ENCODE measurements around the gene ATP8A2. TPM values are rescaled to one million over a fixed set of nuclear protein-coding genes. Genes with fewer than 3 reads are reported as not detected.
"Not testable (repeated sequence)": the region's sequence is repeated elsewhere in the genome, so short reads cannot be mapped to it uniquely, and the experiment has no call there.

Gene ATP8A2
- total RNA-seq, 1 experiment from 2014 or later: not detected

- Histone ChIP-seq H3K4me1 (ENCODE audit: control insufficient read depth, insufficient read depth, low read length) (no peaks in the 10 kb centered on the region), H3K4me3 (ENCODE audit: low read depth in 2 of 2, low read length in 2 of 2) (no peak overlapping the region), H3K36me3 (ENCODE audit: control insufficient read depth, insufficient read depth, low read length) (no peaks in the 10 kb centered on the region), H3K27me3 (ENCODE audit: control insufficient read depth, insufficient read depth, low read length) (no peaks in the 10 kb centered on the region; the same call in 1 of the 2 replicates), H3K9me3 (ENCODE audit: control insufficient read depth, insufficient read depth, low read depth, low read length) (no peaks in the 10 kb centered on the region), H3K27ac (ENCODE audit: low read length) (no peak overlapping the region)
- POLR2A ChIA-PET: no interaction called here
- DNase-seq (ENCODE audit: low read depth, low spot score) (no peak), ATAC-seq (no peak)
- in situ Hi-C loops (cut with HindIII; ENCODE audit: low pct_unique_long_range_greater_than_20kb, low sequenced_read_pairs) (no loop called here), intact Hi-C loops (cut with micrococcal nuclease; ENCODE audit: unreplicated experiment) (no loop called here)
- TF ChIP-seq POLR2AphosphoS5 (IDR thresholded peaks at IDR 0.05; ENCODE audit: low read depth, low read length) (no peak), SIN3A (IDR thresholded peaks at IDR 0.05; ENCODE audit: borderline replicate concordance, insufficient read depth, low read depth, low read length) (no peak), REST (IDR thresholded peaks at IDR 0.05; ENCODE audit: insufficient read depth in 1 of 2, low read depth in 2 of 2, low read length in 1 of 2) (no peak), CTCF (IDR thresholded peaks at IDR 0.05) (no peak), TCF7L2 (IDR thresholded peaks at IDR 0.05; ENCODE audit: low read depth, low read length) (no peak)
- BruUV-seq (replicated peaks): no TSS peak
- CTCF ChIA-PET: no interaction called here
Measured at GRCh38 chr13:25353344-25353743, 18.4 kb upstream of the ATP8A2 start.

- H3K27me3 ChIP-seq (ENCODE audit: control insufficient read depth, insufficient read depth, low read length): no peaks in the 10 kb centered on the region; the same call in 1 of the 2 replicates
- ATAC-seq: no peak
- intact Hi-C loops (cut with micrococcal nuclease; ENCODE audit: unreplicated experiment) (no loop called here), in situ Hi-C loops (cut with HindIII; ENCODE audit: low pct_unique_long_range_greater_than_20kb, low sequenced_read_pairs) (no loop called here)
- no peaks in the 10 kb centered on the region for H3K9me3 ChIP-seq (ENCODE audit: control insufficient read depth, insufficient read depth, low read depth, low read length)
- BruUV-seq (replicated peaks): no TSS peak
- H3K27ac ChIP-seq (ENCODE audit: low read length): no peak overlapping the region
- no peaks in the 10 kb centered on the region for H3K4me1 ChIP-seq (ENCODE audit: control insufficient read depth, insufficient read depth, low read length)
- no peaks in the 10 kb centered on the region for H3K36me3 ChIP-seq (ENCODE audit: control insufficient read depth, insufficient read depth, low read length)
- H3K4me3 ChIP-seq (ENCODE audit: low read depth in 2 of 2, low read length in 2 of 2): no peak overlapping the region
- POLR2A ChIA-PET: no interaction called here
- TF ChIP-seq TCF7L2 (IDR thresholded peaks at IDR 0.05; ENCODE audit: low read depth, low read length) (no peak), REST (IDR thresholded peaks at IDR 0.05; ENCODE audit: insufficient read depth in 1 of 2, low read depth in 2 of 2, low read length in 1 of 2) (no peak), CTCF (IDR thresholded peaks at IDR 0.05) (no peak), SIN3A (IDR thresholded peaks at IDR 0.05; ENCODE audit: borderline replicate concordance, insufficient read depth, low read depth, low read length) (no peak), POLR2AphosphoS5 (IDR thresholded peaks at IDR 0.05; ENCODE audit: low read depth, low read length) (no peak)
- no peak for DNase-seq (ENCODE audit: low read depth, low spot score)
- CTCF ChIA-PET: no interaction called here
Measured at GRCh38 chr13:25354377-25354776, 17.4 kb upstream of the ATP8A2 start.

- H3K36me3 ChIP-seq (ENCODE audit: control insufficient read depth, insufficient read depth, low read length); BruUV-seq (replicated peaks); H3K9me3 ChIP-seq (ENCODE audit: control insufficient read depth, insufficient read depth, low read depth, low read length); H3K4me1 ChIP-seq (ENCODE audit: control insufficient read depth, insufficient read depth, low read length); H3K27ac ChIP-seq (ENCODE audit: low read length); H3K27me3 ChIP-seq (ENCODE audit: control insufficient read depth, insufficient read depth, low read length); intact Hi-C loops (cut with micrococcal nuclease; ENCODE audit: unreplicated experiment); DNase-seq (ENCODE audit: low read depth, low spot score); H3K4me3 ChIP-seq (ENCODE audit: low read depth in 2 of 2, low read length in 2 of 2); ATAC-seq; CTCF ChIA-PET; in situ Hi-C loops (cut with HindIII; ENCODE audit: low pct_unique_long_range_greater_than_20kb, low sequenced_read_pairs); POLR2A ChIA-PET: not testable (repeated sequence)
Measured at GRCh38 chr13:25360443-25360842, 11.3 kb upstream of the ATP8A2 start.

Measured in Panc1 (cell line).